ENCODE results near the gene RUBCN.
"Not testable (repeated sequence)": the region's sequence is repeated elsewhere in the genome, so short reads cannot be mapped to it uniquely, and the experiment has no call there.

RUBCN gene

DNA sequence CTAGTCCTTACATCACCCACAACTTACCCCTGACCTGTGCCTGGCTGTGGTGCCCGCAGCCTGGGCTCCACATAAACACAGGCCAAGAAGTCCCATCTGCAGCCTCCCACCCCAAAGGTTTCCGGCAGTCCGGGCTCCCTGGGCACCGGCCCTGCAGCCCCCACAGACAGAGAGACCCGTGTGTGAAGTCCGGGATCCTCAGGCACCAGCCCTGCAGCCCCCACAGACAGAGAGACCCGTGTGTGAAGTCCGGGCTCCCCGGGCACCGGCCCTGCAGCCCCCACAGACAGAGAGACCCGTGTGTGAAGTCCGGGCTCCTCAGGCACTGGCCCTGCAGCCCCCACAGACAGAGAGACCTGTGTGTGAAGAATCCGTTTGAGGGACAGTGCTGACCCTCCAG is 78.0 kb downstream of the RUBCN start:
- DNase-seq (ENCODE audit: low read depth in 2 of 2): not testable (repeated sequence)

GRCh38 chr3:197657541-197658292 is 79.0 kb downstream of the RUBCN start:
- not testable (repeated sequence) for DNase-seq (ENCODE audit: low read depth in 2 of 2)

DNA sequence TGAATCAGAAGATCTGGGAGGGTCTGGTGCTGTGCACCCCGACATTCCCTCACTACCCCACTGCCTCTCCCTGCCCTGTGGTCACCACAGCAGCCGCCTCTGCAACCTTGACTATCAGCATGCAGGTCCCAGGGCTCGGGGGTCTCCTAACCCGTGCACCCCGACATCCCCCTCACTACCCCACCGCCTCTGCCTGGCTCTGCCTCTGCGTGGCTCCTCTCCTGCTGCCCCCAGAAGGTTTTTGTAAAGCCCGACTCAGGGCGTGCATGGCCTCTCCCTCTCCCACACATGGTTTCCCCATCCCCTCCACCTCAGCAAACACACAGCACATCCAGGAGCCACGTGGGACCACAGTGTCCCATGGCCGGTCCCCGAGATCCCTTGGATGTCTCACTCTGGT is 79.7 kb downstream of the RUBCN start:
- not testable (repeated sequence) for DNase-seq (ENCODE audit: low read depth in 2 of 2)

GRCh38 chr3:197656129-197656528 is 80.6 kb downstream of the RUBCN start:
- not testable (repeated sequence) for DNase-seq (ENCODE audit: low read depth in 2 of 2)

- DNase-seq (ENCODE audit: low read depth in 2 of 2): not testable (repeated sequence)
These were observed 81.7 kb downstream of the RUBCN start for GRCh38 chr3:197654998-197655330.

DNA sequence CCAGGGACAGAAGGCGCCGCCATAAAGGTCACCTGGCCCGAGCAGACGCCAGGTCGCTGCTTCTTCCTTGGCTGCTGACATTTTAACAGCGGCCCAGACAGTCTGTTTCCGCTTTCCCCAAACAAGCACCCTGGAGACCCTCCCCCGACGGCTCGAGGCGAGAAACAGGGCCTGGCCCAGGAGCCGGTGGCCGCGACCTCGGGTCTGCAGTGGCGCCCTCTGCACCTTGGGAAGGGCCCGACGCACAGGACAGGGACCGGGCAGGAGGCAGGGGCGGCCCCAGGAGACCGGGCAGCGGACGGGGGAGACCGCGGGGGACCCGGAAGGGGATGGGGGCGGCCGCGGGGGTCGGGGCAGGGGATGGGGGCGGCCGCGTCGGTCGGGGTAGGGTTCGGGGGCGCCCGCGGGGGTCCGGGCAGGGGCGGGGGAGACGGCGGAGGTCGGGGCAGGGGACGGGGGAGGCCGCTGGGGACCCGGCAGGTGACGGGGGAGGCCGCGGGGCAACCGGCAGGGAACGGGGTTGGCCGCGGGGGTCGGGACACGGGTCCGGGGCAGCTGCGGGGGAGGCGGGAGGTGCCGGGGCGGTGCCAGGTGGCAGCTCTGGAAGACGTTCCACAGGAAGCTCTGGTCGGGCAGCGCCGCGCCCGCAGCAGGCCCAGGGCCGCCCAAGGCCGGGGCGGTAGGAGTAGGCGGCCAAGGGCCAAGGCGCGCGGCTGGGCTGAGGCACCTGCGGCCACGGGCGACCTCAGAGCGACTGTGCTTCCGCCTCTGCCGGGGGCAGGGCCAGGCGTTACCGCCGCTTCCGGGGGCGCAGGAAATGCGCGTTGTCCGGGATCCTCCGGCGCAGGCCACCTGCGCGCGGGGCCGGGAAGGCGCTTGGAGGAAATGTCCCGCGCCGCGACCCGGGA is 82.4 kb downstream of the RUBCN start:
- DNase-seq (ENCODE audit: low read depth in 2 of 2): not testable (repeated sequence)

DNA sequence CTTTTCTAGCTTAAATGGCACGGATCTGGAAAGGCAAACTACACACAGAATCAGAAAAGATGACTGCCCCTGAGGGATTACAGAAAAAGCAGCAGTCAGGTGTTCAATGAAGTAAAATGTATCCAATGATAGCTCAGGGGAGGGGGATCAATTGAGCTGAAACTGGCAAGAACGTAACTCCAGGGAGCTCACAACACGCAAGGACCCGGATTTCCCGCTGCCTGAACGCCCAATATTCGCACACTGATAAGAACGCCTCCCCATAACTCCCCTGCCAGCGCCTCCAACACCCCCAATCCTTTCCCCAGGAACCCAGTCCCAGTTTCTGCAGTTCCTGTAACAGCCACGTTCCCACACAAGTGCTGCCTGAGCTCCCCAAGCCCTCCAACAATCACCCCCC is 83.8 kb downstream of the RUBCN start:
- not testable (repeated sequence) for DNase-seq (ENCODE audit: low read depth in 2 of 2)

GRCh38 chr3:197647649-197648048 is 89.1 kb downstream of the RUBCN start:
- not testable (repeated sequence) for DNase-seq (ENCODE audit: low read depth in 2 of 2)

- not testable (repeated sequence) for DNase-seq (ENCODE audit: low read depth in 2 of 2)
These were observed 89.5 kb downstream of the RUBCN start for GRCh38 chr3:197647191-197647590.

- DNase-seq (ENCODE audit: low read depth in 2 of 2): not testable (repeated sequence)
These were observed 90.4 kb downstream of the RUBCN start for GRCh38 chr3:197646294-197646693.

DNA sequence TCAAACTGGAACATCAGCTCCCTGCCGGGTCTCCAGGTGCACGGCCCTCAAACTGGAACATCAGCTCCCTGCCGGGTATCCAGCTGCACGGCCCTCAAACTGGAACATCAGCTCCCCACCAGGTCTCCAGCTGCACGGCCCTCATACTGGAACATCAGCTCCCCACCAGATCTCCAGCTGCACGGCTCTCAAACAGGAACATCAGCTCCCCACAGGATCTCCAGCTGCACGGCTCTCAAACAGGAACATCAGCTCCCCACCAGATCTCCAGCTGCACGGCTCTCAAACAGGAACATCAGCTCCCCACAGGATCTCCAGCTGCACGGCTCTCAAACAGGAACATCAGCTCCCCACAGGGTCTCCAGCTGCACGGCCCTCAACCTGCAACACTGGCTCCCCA is 99.1 kb downstream of the RUBCN start:
- not testable (repeated sequence) for DNase-seq (ENCODE audit: low read depth in 2 of 2)

DNA sequence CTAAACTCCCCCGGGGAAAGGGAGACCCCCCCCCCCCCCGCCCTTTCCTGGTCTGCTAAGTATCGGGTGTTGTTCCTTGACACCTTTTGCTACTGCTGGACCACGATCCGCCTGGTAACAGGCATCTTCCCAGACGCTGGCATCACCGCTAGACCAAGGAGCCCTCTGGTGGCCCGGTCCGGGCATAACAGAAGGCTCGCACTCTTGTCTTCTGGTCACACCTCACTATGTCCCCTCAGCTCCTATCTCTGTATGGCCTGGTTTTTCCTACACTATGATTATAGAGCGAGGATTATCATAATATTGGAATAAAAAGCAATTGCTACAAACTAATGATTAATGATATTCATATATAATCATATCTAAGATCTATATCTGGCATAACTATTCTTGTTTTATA is 104.7 kb downstream of the RUBCN start:
- not testable (repeated sequence) for DNase-seq (ENCODE audit: low read depth in 2 of 2)

DNA sequence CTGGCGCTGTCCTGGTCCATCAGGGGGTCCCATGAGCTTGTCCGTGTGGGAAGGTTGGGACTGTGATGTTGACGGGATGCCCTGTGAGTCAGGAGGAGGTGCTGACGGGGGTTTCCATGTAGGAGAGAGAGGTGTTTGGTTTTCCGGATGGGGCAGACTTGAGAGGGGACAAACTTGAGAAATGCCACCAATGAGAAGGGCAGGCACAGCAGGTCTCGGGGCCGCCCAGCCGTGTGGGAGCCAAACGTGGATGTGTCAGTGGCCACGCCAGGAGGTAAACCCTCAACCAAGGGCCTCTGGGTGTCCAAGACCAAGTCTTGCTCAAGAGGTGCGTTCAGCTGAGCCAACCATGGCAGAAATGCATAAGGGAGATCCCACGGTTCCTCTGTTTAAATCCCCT is 105.9 kb downstream of the RUBCN start:
- not testable (repeated sequence) for DNase-seq (ENCODE audit: low read depth in 2 of 2)

DNA sequence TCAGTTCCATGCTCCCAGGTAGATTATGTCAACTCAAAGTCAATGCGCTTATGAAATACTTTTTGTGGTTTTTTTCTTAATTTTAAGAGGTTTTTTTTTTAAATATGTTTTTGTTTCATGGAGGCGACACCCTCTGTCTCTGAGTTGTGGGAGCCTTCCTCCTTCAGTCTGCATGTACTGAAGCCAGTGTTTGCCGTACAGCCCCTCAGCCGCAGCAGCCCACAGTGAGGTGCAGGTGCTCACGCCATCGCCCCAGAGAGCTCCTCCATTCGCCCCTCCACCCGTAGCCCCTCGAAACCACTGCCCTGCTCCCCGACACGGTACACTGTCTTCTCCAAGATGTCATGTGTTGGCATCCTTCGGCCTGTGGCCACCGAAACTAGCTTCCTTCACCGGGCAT is 107.4 kb downstream of the RUBCN start:
- not testable (repeated sequence) for DNase-seq (ENCODE audit: low read depth in 2 of 2)

- peak; percentile 69 to 81 for DNase-seq (ENCODE audit: low read depth in 2 of 2)
These were observed 108.8 kb downstream of the RUBCN start for GRCh38 chr3:197627772-197628523.

- not testable (repeated sequence) for DNase-seq (ENCODE audit: low read depth in 2 of 2)
These were observed 109.4 kb downstream of the RUBCN start for GRCh38 chr3:197627158-197627771.

DNA sequence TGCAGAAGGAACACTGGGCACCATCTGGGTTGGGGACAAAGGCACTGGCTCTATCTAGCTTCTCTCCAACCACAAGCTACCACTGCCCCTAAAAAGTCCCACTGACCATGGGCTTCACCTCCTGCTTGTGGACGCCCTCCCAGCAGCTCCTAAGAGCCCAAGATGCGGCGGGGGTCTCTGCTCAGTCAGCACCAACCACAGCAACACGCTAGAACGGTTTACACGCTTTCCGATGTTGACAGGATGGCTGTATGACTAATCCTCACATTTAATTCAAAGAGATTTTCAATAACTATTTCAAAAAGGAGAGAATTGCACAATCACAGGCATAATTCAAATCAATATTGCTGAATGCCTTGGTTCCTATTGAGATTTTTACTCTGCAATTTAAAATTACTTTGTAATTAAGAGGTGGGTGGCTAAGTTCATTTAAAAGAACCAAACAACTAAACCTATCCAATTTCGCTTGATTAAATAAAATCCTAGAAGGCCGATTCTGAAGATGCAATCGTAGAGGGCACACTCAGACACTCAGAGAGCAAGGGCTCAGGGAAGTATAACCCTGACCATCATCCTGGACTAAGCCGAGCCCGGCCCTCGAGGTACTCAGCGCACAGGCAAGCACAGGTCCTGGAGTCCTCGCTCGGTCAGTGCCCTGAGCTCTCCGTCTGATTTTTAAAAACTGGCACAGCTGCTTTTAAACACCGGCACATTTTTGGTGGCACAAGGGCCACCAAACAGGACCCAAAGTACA is 110.1 kb downstream of the RUBCN start:
- not testable (repeated sequence) for DNase-seq (ENCODE audit: low read depth in 2 of 2)

- DNase-seq (ENCODE audit: low read depth in 2 of 2): not testable (repeated sequence)
These were observed 115.2 kb downstream of the RUBCN start for GRCh38 chr3:197621478-197621877.

Data from stimulated activated CD8-positive, alpha-beta memory T cell treated with anti-CD3 and anti-CD28 coated beads, Interleukin-15, amount 100 ng/mL, for 4 hours (primary cell).